K562 (cell line): Measurements from ENCODE around the gene PRKD2. TPM values are rescaled to one million over a fixed set of nuclear protein-coding genes. Genes with fewer than 3 reads are reported as not detected.
A peak's percentile ranks its signal among the peaks of the same experiment; 100 is the strongest.

Experiments
- ARNT ChIP-seq, 2 experiments: fragments of 450-650 bp; IDR thresholded peaks; 2 replicates each; pipeline ENCODE4 v1.6.1; 2016; ENCODE audit warnings: mild to moderate bottlenecking in 1 of 2
- DIDO1 ChIP-seq: fragments of 450-650 bp; IDR thresholded peaks from 2 replicates; pipeline ENCODE4 v1.6.1; 2016; ENCODE audit warnings: low read depth, missing biosample characterization, missing genetic modification characterization
- DPF2 ChIP-seq: fragments of 450-650 bp; IDR thresholded peaks from 2 replicates; pipeline ENCODE4 v1.6.1; 2016
- EGR1 ChIP-seq: fragments of 450-650 bp; conservative IDR thresholded peaks from 2 replicates; pipeline ENCODE4 v1.6.1; 2017; ENCODE audit warnings: mild to moderate bottlenecking
- MAZ ChIP-seq, 2 experiments: fragments of 450-650 bp in 1 of 2; sonication (generic) in 1 of 2; formaldehyde crosslinking; IDR thresholded peaks in 1 of 2; conservative IDR thresholded peaks in 1 of 2; 2 replicates each; pipeline versions ENCODE4 v1.4.0 to v1.5.0; 2020; ENCODE audit warnings: mild to moderate bottlenecking in 1 of 2, missing genetic modification reagents in 1 of 2
- MBD2 ChIP-seq: sonication (generic); IDR thresholded peaks from 2 replicates; pipeline ENCODE4 v1.6.1; 2016; ENCODE audit warnings: low read depth, borderline replicate concordance
- MEF2A ChIP-seq: IDR thresholded peaks from 2 replicates; pipeline ENCODE4 v1.6.1; 2011; ENCODE audit warnings: low read depth, mild to moderate bottlenecking, low read length, moderate library complexity; ENCODE audit not compliant: control insufficient read depth
- MTA2 ChIP-seq: fragments of 450-650 bp; IDR thresholded peaks from 2 replicates; pipeline ENCODE4 v1.6.1; 2016; ENCODE audit warnings: low read depth
- NR2C1 ChIP-seq, 2 experiments: fragments of 450-650 bp; IDR thresholded peaks; 2 replicates each; pipeline ENCODE4 v1.6.1; 2017; ENCODE audit warnings: mild to moderate bottlenecking in 2 of 2, antibody characterized with exemption in 1 of 2, inconsistent platforms in 1 of 2, missing compliant biosample characterization in 1 of 2, missing genetic modification characterization in 1 of 2
- POLR2AphosphoS5 ChIP-seq: IDR thresholded peaks from 2 replicates; pipeline ENCODE4 v1.6.1; 2011; ENCODE audit warnings: mild to moderate bottlenecking, low read depth, low read length, moderate library complexity; ENCODE audit not compliant: control insufficient read depth, insufficient read depth
- SLC30A9 ChIP-seq: fragments of 250-450 bp; sonication (Bioruptor Pico); IDR thresholded peaks from 2 replicates; pipeline ENCODE4 v1.8.0; 2022; ENCODE audit warnings: mild to moderate bottlenecking, moderate library complexity
- SP1 ChIP-seq: sonication (generic); formaldehyde crosslinking; IDR thresholded peaks from 2 replicates; pipeline ENCODE4 v1.8.1; 2022; ENCODE audit warnings: mild to moderate bottlenecking, missing genetic modification reagents
- TAF1 ChIP-seq: IDR thresholded peaks from 2 replicates; pipeline ENCODE4 v1.6.1; 2011; ENCODE audit warnings: mild to moderate bottlenecking, low read length, moderate library complexity; ENCODE audit not compliant: insufficient read depth, control insufficient read depth, severe bottlenecking; ENCODE audit errors: extremely low read depth
- TAL1 ChIP-seq: fragments of 450-650 bp; IDR thresholded peaks from 2 replicates; pipeline ENCODE4 v1.6.1; 2016; ENCODE audit warnings: mild to moderate bottlenecking
- TARDBP ChIP-seq: fragments of 450-650 bp; IDR thresholded peaks from 2 replicates; pipeline ENCODE4 v1.6.1; 2016
- TRIM24 ChIP-seq, 2 experiments: fragments of 450-650 bp; IDR thresholded peaks; 2 replicates each; pipeline ENCODE4 v1.6.1; 2016
- ZNF224 ChIP-seq: sonication (generic); formaldehyde crosslinking; IDR thresholded peaks from 2 replicates; pipeline ENCODE4 v1.8.0; 2022; ENCODE audit warnings: mild to moderate bottlenecking, missing genetic modification reagents
- ZNF239 ChIP-seq: fragments of 250-450 bp; sonication (Bioruptor Pico); IDR thresholded peaks from 2 replicates; pipeline ENCODE4 v1.4.0; 2020; ENCODE audit warnings: mild to moderate bottlenecking
- ZNF24 ChIP-seq: fragments of 450-650 bp; IDR thresholded peaks from 2 replicates; pipeline ENCODE4 v1.6.1; 2016
- ZNF561 ChIP-seq: fragments of 450-650 bp; formaldehyde crosslinking; conservative IDR thresholded peaks from 2 replicates; pipeline ENCODE4 v1.4.0; 2020; ENCODE audit warnings: mild to moderate bottlenecking, moderate library complexity
- polyA plus RNA-seq, 8 experiments: library from polyadenylated mRNA; depleted of rRNA in 4 of 8; stranded (reverse) in 5 of 8; unstranded in 3 of 8; fragments of >200 nt; fragmentation: Nextera tagmentation in 2 of 8; fragmentation: Illumina TruSeq in 1 of 8; extraction: Ambion mirVana in 2 of 8; extraction: Trizol in 1 of 8; gene quantifications; 2 replicates each; pipeline versions ENCODE4 v1.2.1 to v1.2.3, GENCODE V29; 2011 to 2014; ENCODE audit warnings: inconsistent platforms in 1 of 8, missing spikeins in 1 of 8
- total RNA-seq, 7 experiments: library from RNA; depleted of rRNA in 6 of 7; stranded (reverse); fragments of >200 nt in 6 of 7; fragmentation: Illumina TruSeq in 2 of 7; extraction: Trizol in 2 of 7; gene quantifications; 2 replicates each; pipeline versions ENCODE4 v1.2.1 to v1.2.3, GENCODE V29; 2011 to 2021; ENCODE audit warnings: low replicate concordance in 1 of 7
- TF ChIP-seq, protein P1 (sequence below): fragments of 250-450 bp; sonication (Bioruptor Pico); IDR thresholded peaks from 2 replicates; pipeline ENCODE4 v1.8.0; 2022; ENCODE audit warnings: moderate library complexity, mild to moderate bottlenecking, inconsistent platforms
- TF ChIP-seq, protein P2 (sequence below), 2 experiments: IDR thresholded peaks; 2 replicates each; pipeline ENCODE4 v1.6.1; 2011; ENCODE audit warnings: borderline replicate concordance in 1 of 2, control low read depth in 1 of 2, low read depth in 1 of 2, low read length in 1 of 2, mild to moderate bottlenecking in 1 of 2, mixed read lengths in 1 of 2, moderate library complexity in 1 of 2; ENCODE audit not compliant: insufficient read depth in 1 of 2, insufficient read length in 1 of 2, poor library complexity in 1 of 2, severe bottlenecking in 1 of 2; ENCODE audit errors: extremely low read depth in 1 of 2
- TF ChIP-seq, protein P3 (sequence below), 2 experiments: fragments of 450-650 bp; IDR thresholded peaks; 2 replicates each; pipeline ENCODE4 v1.6.1; 2018; ENCODE audit warnings: mild to moderate bottlenecking in 2 of 2, low read depth in 1 of 2; ENCODE audit not compliant: partially characterized antibody in 2 of 2

PRKD2 gene
- total and polyA plus RNA-seq, 9 of the 15 experiments (the other 6 are each of a cell fraction or from before 2014, with no cell fraction given) = 1.8 to 60.0 (median 15.0) TPM

DNA sequence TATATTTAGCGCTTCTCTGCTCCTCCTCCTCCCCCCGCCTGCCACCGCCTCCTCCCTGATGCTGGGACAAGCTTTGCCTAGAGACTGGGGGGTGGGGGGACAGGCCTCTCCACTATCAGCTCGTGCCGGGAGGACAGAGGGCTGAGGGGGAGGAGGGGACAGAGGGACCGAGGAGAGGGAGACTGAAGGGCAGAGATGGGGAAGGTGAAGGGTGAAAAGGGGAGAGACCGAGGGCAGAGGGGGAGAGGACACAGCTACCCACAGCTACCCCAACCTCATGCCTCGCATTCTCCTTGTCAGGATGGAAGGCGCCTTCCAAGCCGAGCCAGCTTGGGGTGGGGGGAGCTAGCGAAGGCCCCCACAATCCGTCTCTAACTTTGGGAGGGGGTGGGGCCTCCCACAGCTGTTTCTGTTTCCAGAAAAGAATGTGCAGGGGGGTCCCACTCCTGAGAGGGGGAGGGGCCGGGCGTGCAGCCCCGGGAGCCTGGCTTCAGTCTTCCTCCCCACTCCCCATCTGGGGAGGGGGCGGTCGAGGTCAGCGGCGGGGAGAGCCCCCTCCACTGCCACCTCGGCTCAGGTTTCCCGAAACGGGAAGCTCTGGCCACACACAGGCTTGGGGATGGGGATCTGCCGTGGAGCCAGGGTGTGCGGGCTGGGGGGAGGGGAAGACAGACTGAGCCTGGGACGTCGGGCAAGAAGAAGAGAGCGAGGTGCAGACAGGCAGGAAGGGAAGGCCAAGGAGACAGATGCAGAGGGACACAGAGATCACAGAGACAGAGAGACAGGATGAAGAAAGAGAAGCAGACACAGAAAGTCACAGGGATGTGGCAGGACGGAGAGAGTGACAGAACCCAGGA, 57.5 kb downstream of the PRKD2 start (continued):
- peak in 1 of 2 experiments; percentile 22; a peak in 1 of 4 replicates for TF ChIP-seq ARNT (IDR thresholded peaks at IDR 0.05)
- TF ChIP-seq TAL1 = peak; percentile 33; the same call in 1 of the 2 replicates
- TF ChIP-seq, protein P1, sequence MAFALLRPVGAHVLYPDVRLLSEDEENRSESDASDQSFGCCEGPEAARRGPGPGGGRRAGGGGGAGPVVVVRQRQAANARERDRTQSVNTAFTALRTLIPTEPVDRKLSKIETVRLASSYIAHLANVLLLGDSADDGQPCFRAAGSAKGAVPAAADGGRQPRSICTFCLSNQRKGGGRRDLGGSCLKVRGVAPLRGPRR (CRISPR knock-in tag) = no peak
- TF ChIP-seq TAF1 = peak; percentile 17
- TF ChIP-seq ZNF24 = no peak
- TF ChIP-seq POLR2AphosphoS5 = 0 out of 2 replicates have a peak, but pooled peaks have one; percentile 30
- TF ChIP-seq, protein P2, sequence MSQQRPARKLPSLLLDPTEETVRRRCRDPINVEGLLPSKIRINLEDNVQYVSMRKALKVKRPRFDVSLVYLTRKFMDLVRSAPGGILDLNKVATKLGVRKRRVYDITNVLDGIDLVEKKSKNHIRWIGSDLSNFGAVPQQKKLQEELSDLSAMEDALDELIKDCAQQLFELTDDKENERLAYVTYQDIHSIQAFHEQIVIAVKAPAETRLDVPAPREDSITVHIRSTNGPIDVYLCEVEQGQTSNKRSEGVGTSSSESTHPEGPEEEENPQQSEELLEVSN (IDR thresholded peaks at IDR 0.05; ENCODE audit: borderline replicate concordance in 1 of 2, extremely low read depth in 1 of 2, insufficient read depth in 1 of 2, insufficient read length in 1 of 2, low read depth in 1 of 2, low read length in 1 of 2, poor library complexity in 1 of 2, severe bottlenecking in 1 of 2) = peak in 1 of 2 experiments; percentile 53
- TF ChIP-seq SP1 (CRISPR knock-in tag) = peak; percentile 43; the same call in 1 of the 2 replicates
- no peak for TF ChIP-seq ZNF561
- TF ChIP-seq ZNF224 (CRISPR knock-in tag) = no peak
- TF ChIP-seq TARDBP = no peak
- 0 out of 2 replicates have a peak, but pooled peaks have one; percentile 28 for TF ChIP-seq MTA2
- no peak for TF ChIP-seq ZNF239 (CRISPR knock-in tag)
- peak; percentile 70 for TF ChIP-seq EGR1
- no peak for TF ChIP-seq SLC30A9 (CRISPR knock-in tag)
- TF ChIP-seq MBD2 = 0 out of 2 replicates have a peak, but pooled peaks have one; percentile 25
- TF ChIP-seq NR2C1 (IDR thresholded peaks at IDR 0.05) = peak; percentile 30; the same call in 1 of the 2 replicates
- TF ChIP-seq NR2C1 (tag; IDR thresholded peaks at IDR 0.05) = no peak
- TF ChIP-seq, protein P3, sequence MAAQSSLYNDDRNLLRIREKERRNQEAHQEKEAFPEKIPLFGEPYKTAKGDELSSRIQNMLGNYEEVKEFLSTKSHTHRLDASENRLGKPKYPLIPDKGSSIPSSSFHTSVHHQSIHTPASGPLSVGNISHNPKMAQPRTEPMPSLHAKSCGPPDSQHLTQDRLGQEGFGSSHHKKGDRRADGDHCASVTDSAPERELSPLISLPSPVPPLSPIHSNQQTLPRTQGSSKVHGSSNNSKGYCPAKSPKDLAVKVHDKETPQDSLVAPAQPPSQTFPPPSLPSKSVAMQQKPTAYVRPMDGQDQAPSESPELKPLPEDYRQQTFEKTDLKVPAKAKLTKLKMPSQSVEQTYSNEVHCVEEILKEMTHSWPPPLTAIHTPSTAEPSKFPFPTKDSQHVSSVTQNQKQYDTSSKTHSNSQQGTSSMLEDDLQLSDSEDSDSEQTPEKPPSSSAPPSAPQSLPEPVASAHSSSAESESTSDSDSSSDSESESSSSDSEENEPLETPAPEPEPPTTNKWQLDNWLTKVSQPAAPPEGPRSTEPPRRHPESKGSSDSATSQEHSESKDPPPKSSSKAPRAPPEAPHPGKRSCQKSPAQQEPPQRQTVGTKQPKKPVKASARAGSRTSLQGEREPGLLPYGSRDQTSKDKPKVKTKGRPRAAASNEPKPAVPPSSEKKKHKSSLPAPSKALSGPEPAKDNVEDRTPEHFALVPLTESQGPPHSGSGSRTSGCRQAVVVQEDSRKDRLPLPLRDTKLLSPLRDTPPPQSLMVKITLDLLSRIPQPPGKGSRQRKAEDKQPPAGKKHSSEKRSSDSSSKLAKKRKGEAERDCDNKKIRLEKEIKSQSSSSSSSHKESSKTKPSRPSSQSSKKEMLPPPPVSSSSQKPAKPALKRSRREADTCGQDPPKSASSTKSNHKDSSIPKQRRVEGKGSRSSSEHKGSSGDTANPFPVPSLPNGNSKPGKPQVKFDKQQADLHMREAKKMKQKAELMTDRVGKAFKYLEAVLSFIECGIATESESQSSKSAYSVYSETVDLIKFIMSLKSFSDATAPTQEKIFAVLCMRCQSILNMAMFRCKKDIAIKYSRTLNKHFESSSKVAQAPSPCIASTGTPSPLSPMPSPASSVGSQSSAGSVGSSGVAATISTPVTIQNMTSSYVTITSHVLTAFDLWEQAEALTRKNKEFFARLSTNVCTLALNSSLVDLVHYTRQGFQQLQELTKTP (IDR thresholded peaks at IDR 0.05; ENCODE audit: low read depth in 1 of 2, partially characterized antibody in 2 of 2) = no peak
- 0 out of 2 replicates have a peak, but pooled peaks have one; percentile 41 for TF ChIP-seq MEF2A
- peak; percentile 60 for TF ChIP-seq DPF2
- peak in 1 of 2 experiments; percentile 43; a peak in 1 of 4 replicates for TF ChIP-seq TRIM24 (IDR thresholded peaks at IDR 0.05)
- no peak for TF ChIP-seq DIDO1 (tag)
- peak in 1 of 2 experiments; percentile 40; a peak in 1 of 4 replicates for TF ChIP-seq MAZ (CRISPR knock-in tag; conservative IDR thresholded peaks at IDR 0.05 in 1 of 2, IDR thresholded peaks at IDR 0.05 in 1 of 2)
